Neutrophil (primary cell): ENCODE measurements around the gene WDR76.

ENCODE experiments used
- H3K27ac ChIP-seq: fragments of 200-600 bp; sonication (generic); 2 replicates; pipeline ENCODE4 v1.5.1; 2016; ENCODE audit warnings: mild to moderate bottlenecking, moderate library complexity
- H3K27me3 ChIP-seq: fragments of 200-600 bp; sonication (generic); 2 replicates; pipeline ENCODE4 v1.6.0; 2016; ENCODE audit warnings: mild to moderate bottlenecking
- H3K36me3 ChIP-seq: fragments of 200-600 bp; sonication (generic); 2 replicates; pipeline ENCODE4 v1.5.1; 2017
- H3K4me1 ChIP-seq, 2 experiments: fragments of 200-600 bp in 1 of 2; sonication (generic) in 1 of 2; 1 replicate in 1 of 2; 2 replicates in 1 of 2; pipeline versions ENCODE4 v1.5.1 to v1.6.1; 2013 to 2016; ENCODE audit warnings: low read depth in 1 of 2, low read length in 1 of 2, mild to moderate bottlenecking in 1 of 2, moderate library complexity in 1 of 2; ENCODE audit not compliant: control insufficient read depth in 1 of 2, insufficient read depth in 1 of 2
- H3K4me3 ChIP-seq, 2 experiments: fragments of 200-600 bp in 1 of 2; sonication (generic) in 1 of 2; 1 replicate in 1 of 2; 2 replicates in 1 of 2; pipeline ENCODE4 v1.5.1; 2013 to 2016; ENCODE audit warnings: low read depth in 1 of 2, low read length in 1 of 2, mild to moderate bottlenecking in 1 of 2, moderate library complexity in 1 of 2
- H3K9me3 ChIP-seq: fragments of 200-600 bp; sonication (generic); 2 replicates; pipeline ENCODE4 v1.5.1; 2016
- CTCF ChIP-seq: fragments of 200-600 bp; sonication (generic); IDR thresholded peaks from 2 replicates; pipeline ENCODE4 v1.5.1; 2016; ENCODE audit warnings: antibody characterized with exemption

WDR76 gene

GRCh38 chr15:43792761-43793476 lies 33.9 kb upstream of the WDR76 start:
- no peak for TF ChIP-seq CTCF
- Histone ChIP-seq H3K4me1 (peaks cover 14 to 26% of the 10 kb centered on the region in 2 experiments), H3K27ac (peak overlapping the region; percentile 91), H3K9me3 (no peaks in the 10 kb centered on the region), H3K4me3 (peak overlapping the region; percentile 91 to 94), H3K27me3 (no peaks in the 10 kb centered on the region), H3K36me3 (peaks cover 40% of the 10 kb centered on the region)

DNA sequence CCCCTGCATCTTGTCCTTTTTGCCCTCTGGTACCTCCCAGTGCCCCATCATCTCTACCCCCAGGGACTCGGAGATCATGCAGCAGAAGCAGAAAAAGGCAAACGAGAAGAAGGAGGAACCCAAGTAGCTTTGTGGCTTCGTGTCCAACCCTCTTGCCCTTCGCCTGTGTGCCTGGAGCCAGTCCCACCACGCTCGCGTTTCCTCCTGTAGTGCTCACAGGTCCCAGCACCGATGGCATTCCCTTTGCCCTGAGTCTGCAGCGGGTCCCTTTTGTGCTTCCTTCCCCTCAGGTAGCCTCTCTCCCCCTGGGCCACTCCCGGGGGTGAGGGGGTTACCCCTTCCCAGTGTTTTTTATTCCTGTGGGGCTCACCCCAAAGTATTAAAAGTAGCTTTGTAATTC lies 33.2 kb upstream of the WDR76 start:
- H3K27ac ChIP-seq: peak overlapping the region; percentile 91
- no peaks in the 10 kb centered on the region for H3K27me3 ChIP-seq
- peaks cover 40% of the 10 kb centered on the region for H3K36me3 ChIP-seq
- TF ChIP-seq CTCF: no peak
- H3K4me3 ChIP-seq: peak overlapping the region; percentile 91 to 94
- H3K4me1 ChIP-seq: peaks cover 14 to 26% of the 10 kb centered on the region in 2 experiments
- H3K9me3 ChIP-seq: no peaks in the 10 kb centered on the region

DNA sequence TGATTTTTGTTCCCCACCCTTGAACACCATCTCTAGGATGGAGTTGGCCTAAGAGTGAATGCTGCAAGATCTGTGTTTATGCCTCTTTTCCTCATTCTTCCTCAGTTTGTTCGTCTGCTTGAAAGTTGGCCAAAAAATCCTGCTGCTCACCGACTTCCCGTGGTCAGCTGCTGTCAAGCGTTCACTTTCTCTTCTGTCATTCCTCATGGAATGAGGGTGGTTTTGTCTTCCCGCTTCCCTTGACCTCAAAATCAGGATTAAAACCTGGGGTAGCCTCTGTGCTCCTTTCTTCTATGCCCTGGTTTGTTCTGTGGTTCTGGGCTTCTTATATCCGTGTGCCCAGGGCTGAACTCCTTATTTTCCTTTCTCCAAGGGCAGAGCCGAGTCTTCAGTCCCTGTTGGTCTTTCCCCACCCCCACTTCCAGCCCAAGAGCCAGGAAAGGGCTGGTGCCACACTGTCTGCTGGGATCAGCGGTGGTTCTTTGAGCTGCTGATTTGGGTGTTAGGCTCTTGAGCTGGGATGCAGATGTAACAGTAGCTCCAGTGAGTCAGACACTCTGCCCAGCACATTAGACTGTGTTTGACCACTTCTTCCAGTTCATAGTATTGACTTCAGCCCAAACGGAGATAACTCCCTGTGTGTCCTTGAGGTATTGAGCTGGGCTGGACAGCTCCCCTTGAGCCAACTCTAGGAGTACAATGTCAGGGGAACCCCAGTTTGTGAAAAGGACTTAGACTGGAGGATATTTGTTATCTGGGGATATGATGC lies 32.3 kb upstream of the WDR76 start:
- peak overlapping the region; percentile 91 for H3K27ac ChIP-seq
- H3K9me3 ChIP-seq: no peaks in the 10 kb centered on the region
- no peak overlapping the region for H3K4me3 ChIP-seq
- H3K27me3 ChIP-seq: no peaks in the 10 kb centered on the region
- TF ChIP-seq CTCF: no peak
- peaks cover 48% of the 10 kb centered on the region for H3K36me3 ChIP-seq
- peaks cover 14 to 26% of the 10 kb centered on the region in 2 experiments for H3K4me1 ChIP-seq

DNA sequence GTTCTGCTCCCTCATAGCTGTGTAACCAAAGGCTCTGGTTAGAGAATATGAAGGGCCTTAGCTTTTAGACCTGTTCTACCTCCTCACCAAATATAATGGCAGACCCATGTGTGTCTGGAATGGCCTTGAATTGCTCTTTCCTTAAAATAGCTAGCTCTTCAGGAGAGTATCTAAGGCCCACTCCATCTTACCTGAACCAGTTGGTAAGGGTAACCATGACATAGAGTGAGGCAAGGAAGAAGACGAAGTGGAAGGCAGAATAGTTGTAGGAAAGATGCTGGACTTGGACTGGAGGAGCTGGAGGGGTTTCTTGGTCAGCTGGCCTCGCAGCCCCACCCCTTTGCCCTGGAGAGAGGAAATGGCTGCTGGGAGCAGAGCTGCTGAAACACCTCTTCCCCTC lies 31.6 kb upstream of the WDR76 start:
- no peak overlapping the region for H3K4me3 ChIP-seq
- no peak for TF ChIP-seq CTCF
- H3K9me3 ChIP-seq: no peaks in the 10 kb centered on the region
- H3K27me3 ChIP-seq: no peaks in the 10 kb centered on the region
- H3K4me1 ChIP-seq: peaks cover 22 to 34% of the 10 kb centered on the region in 2 experiments
- no peak overlapping the region for H3K27ac ChIP-seq
- peaks cover 51% of the 10 kb centered on the region for H3K36me3 ChIP-seq

DNA sequence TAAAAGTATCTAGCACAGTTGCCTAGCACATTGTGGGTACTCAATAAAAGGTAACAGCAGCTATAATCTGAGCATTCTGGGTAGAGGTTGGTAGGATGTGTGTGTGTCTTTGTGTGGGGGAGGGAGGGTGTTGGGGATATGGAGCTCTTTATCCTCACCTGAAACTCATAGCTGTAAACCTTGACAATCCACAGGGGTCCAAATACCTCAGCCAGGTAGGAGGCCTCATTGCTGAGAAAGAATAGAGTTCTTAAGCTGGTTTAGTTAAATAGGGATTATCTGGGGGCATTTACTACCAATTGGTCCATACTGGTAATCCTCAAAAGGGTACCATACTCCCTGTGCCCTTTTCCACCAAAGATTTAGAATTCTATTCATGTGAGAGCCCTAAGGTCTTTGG lies 30.8 kb upstream of the WDR76 start:
- TF ChIP-seq CTCF: no peak
- no peaks in the 10 kb centered on the region for H3K9me3 ChIP-seq
- peaks cover 30 to 39% of the 10 kb centered on the region in 2 experiments for H3K4me1 ChIP-seq
- H3K27ac ChIP-seq: no peak overlapping the region
- H3K4me3 ChIP-seq: no peak overlapping the region
- peaks cover 51% of the 10 kb centered on the region for H3K36me3 ChIP-seq
- no peaks in the 10 kb centered on the region for H3K27me3 ChIP-seq
